BLaER1 (cell line): ENCODE measurements around the gene CSF2RB.

Source experiments
- H3K27ac ChIP-seq: shearing (Covaris generic); formaldehyde crosslinking; 2 replicates; pipeline ENCODE4 v1.8.1; 2022
- H3K27me3 ChIP-seq: shearing (Covaris generic); formaldehyde crosslinking; 2 replicates; pipeline ENCODE4 v1.8.1; 2022
- H3K36me3 ChIP-seq: shearing (Covaris generic); formaldehyde crosslinking; 2 replicates; pipeline ENCODE4 v1.8.1; 2022
- H3K4me1 ChIP-seq: shearing (Covaris generic); formaldehyde crosslinking; 2 replicates; pipeline ENCODE4 v1.8.1; 2022
- H3K4me2 ChIP-seq: shearing (Covaris generic); formaldehyde crosslinking; 2 replicates; pipeline ENCODE4 v1.8.1; 2022
- H3K4me3 ChIP-seq: shearing (Covaris generic); formaldehyde crosslinking; 2 replicates; pipeline ENCODE4 v1.8.1; 2022
- H3K9ac ChIP-seq: shearing (Covaris generic); formaldehyde crosslinking; 2 replicates; pipeline ENCODE4 v1.8.1; 2022
- H3K9me3 ChIP-seq: shearing (Covaris generic); formaldehyde crosslinking; 2 replicates; pipeline ENCODE4 v1.8.1; 2022
- H4K20me1 ChIP-seq: shearing (Covaris generic); formaldehyde crosslinking; 2 replicates; pipeline ENCODE4 v1.8.1; 2022
- Cebpa-rat ChIP-seq: shearing (Covaris generic); IDR thresholded peaks from 2 replicates; pipeline ENCODE4 v1.8.1; 2022

CSF2RB gene

GRCh38 chr22:36926309-36926708, 12.9 kb downstream of the CSF2RB start:
- Histone ChIP-seq H3K4me3 (no peak overlapping the region), H3K36me3 (peaks cover 52% of the 10 kb centered on the region), H3K27me3 (no peaks in the 10 kb centered on the region), H3K4me1 (peaks cover 85% of the 10 kb centered on the region), H3K9me3 (no peaks in the 10 kb centered on the region), H3K27ac (peak overlapping the region; percentile 16; the same call in 1 of the 2 replicates), H3K4me2 (peak overlapping the region; percentile 98), H4K20me1 (peaks cover 12% of the 10 kb centered on the region; the same call in 1 of the 2 replicates), H3K9ac (0 out of 2 replicates have a peak overlapping the region, but pooled peaks have one; percentile 2)
- no peak for TF ChIP-seq Cebpa-rat

- peak overlapping the region; percentile 98 for H3K4me2 ChIP-seq
- no peaks in the 10 kb centered on the region for H3K27me3 ChIP-seq
- TF ChIP-seq Cebpa-rat = no peak
- peaks cover 85% of the 10 kb centered on the region for H3K4me1 ChIP-seq
- no peaks in the 10 kb centered on the region for H3K9me3 ChIP-seq
- 0 out of 2 replicates have a peak overlapping the region, but pooled peaks have one; percentile 2 for H3K9ac ChIP-seq
- H3K27ac ChIP-seq = peak overlapping the region; percentile 85
- peaks cover 51% of the 10 kb centered on the region for H3K36me3 ChIP-seq
- H3K4me3 ChIP-seq = no peak overlapping the region
- H4K20me1 ChIP-seq = peaks cover 8% of the 10 kb centered on the region; the same call in 1 of the 2 replicates
Observed at GRCh38 chr22:36926721-36927435, 13.4 kb downstream of the CSF2RB start.

- H3K27ac ChIP-seq = peak overlapping the region; percentile 85
- H3K27me3 ChIP-seq = no peaks in the 10 kb centered on the region
- H3K4me1 ChIP-seq = peaks cover 85% of the 10 kb centered on the region
- H3K9ac ChIP-seq = no peak overlapping the region
- no peak overlapping the region for H3K4me3 ChIP-seq
- H3K9me3 ChIP-seq = no peaks in the 10 kb centered on the region
- peak overlapping the region; percentile 98 for H3K4me2 ChIP-seq
- TF ChIP-seq Cebpa-rat = no peak
- no peaks in the 10 kb centered on the region for H4K20me1 ChIP-seq
- H3K36me3 ChIP-seq = peaks cover 46% of the 10 kb centered on the region
Observed at GRCh38 chr22:36927671-36928070, 14.2 kb downstream of the CSF2RB start.

- Histone ChIP-seq H3K4me3 (no peak overlapping the region), H4K20me1 (no peaks in the 10 kb centered on the region), H3K27ac (peak overlapping the region; percentile 85), H3K4me2 (peak overlapping the region; percentile 98), H3K4me1 (peaks cover 85% of the 10 kb centered on the region), H3K27me3 (no peaks in the 10 kb centered on the region), H3K9ac (peak overlapping the region; percentile 45; the same call in 1 of the 2 replicates), H3K9me3 (no peaks in the 10 kb centered on the region), H3K36me3 (peaks cover 46% of the 10 kb centered on the region)
- TF ChIP-seq Cebpa-rat = no peak
Observed at GRCh38 chr22:36928196-36928595, 14.8 kb downstream of the CSF2RB start.

GRCh38 chr22:36928786-36929535, 15.5 kb downstream of the CSF2RB start:
- peak overlapping the region; percentile 62; the same call in 1 of the 2 replicates for H3K9ac ChIP-seq
- peaks cover 88% of the 10 kb centered on the region for H3K4me1 ChIP-seq
- H3K9me3 ChIP-seq = no peaks in the 10 kb centered on the region
- no peaks in the 10 kb centered on the region for H4K20me1 ChIP-seq
- no peak for TF ChIP-seq Cebpa-rat
- peak overlapping the region; percentile 45; the same call in 1 of the 2 replicates for H3K4me3 ChIP-seq
- peaks cover 47% of the 10 kb centered on the region for H3K36me3 ChIP-seq
- H3K27me3 ChIP-seq = no peaks in the 10 kb centered on the region
- peak overlapping the region; percentile 98 for H3K4me2 ChIP-seq
- H3K27ac ChIP-seq = peak overlapping the region; percentile 85

- TF ChIP-seq Cebpa-rat = no peak
- H3K27ac ChIP-seq = peak overlapping the region; percentile 85
- H3K36me3 ChIP-seq = peaks cover 49% of the 10 kb centered on the region
- H3K27me3 ChIP-seq = no peaks in the 10 kb centered on the region
- no peaks in the 10 kb centered on the region for H4K20me1 ChIP-seq
- H3K9ac ChIP-seq = peak overlapping the region; percentile 62; the same call in 1 of the 2 replicates
- H3K9me3 ChIP-seq = no peaks in the 10 kb centered on the region
- H3K4me3 ChIP-seq = peak overlapping the region; percentile 45
- peak overlapping the region; percentile 98 for H3K4me2 ChIP-seq
- peaks cover 91% of the 10 kb centered on the region for H3K4me1 ChIP-seq
Observed at GRCh38 chr22:36929621-36930020, 16.2 kb downstream of the CSF2RB start.

GRCh38 chr22:36930041-36930935, 16.9 kb downstream of the CSF2RB start:
- Histone ChIP-seq H3K36me3 (peaks cover 49% of the 10 kb centered on the region), H3K27me3 (no peaks in the 10 kb centered on the region), H4K20me1 (no peaks in the 10 kb centered on the region), H3K27ac (peak overlapping the region; percentile 85), H3K9ac (peak overlapping the region; percentile 62), H3K4me3 (peak overlapping the region; percentile 45), H3K4me1 (peaks cover 90% of the 10 kb centered on the region), H3K9me3 (no peaks in the 10 kb centered on the region), H3K4me2 (peak overlapping the region; percentile 98)
- no peak for TF ChIP-seq Cebpa-rat

- peaks cover 49% of the 10 kb centered on the region for H3K36me3 ChIP-seq
- H3K27me3 ChIP-seq = no peaks in the 10 kb centered on the region
- no peak for TF ChIP-seq Cebpa-rat
- H3K4me1 ChIP-seq = peaks cover 85% of the 10 kb centered on the region
- no peak overlapping the region for H3K4me3 ChIP-seq
- H4K20me1 ChIP-seq = no peaks in the 10 kb centered on the region
- H3K9me3 ChIP-seq = no peaks in the 10 kb centered on the region
- H3K27ac ChIP-seq = no peak overlapping the region
- no peak overlapping the region for H3K9ac ChIP-seq
- H3K4me2 ChIP-seq = peak overlapping the region; percentile 98
Observed at GRCh38 chr22:36931446-36931845, 18.0 kb downstream of the CSF2RB start.
